ENCODE measurements around the gene HMX3.

DNA sequence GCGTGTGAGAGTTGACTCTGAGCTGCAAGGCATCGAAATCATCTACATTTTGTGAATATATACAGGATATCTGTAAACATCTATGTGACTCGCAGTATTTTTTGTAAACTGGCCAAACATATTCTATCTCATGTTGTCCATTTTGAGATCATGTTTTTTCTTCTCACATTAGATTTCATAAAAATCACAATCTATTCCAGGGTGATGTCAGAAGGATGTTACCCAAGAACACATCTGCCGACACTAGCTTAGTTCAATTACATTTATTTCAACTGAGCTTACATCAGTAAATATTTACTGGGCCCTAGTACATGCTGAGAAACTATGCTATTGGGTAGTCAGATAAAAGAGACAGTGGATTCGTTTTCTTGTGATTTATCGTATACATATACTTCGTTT lies 16.0 kb downstream of the HMX3 start:
- TF ChIP-seq POLR2AphosphoS5 (IDR thresholded peaks at IDR 0.05; ENCODE audit: borderline replicate concordance, low read depth, low read length) (no peak), EZH2 (IDR thresholded peaks at IDR 0.05) (no peak)
